ENCODE results near the gene PTPN21.

Gene PTPN21

DNA sequence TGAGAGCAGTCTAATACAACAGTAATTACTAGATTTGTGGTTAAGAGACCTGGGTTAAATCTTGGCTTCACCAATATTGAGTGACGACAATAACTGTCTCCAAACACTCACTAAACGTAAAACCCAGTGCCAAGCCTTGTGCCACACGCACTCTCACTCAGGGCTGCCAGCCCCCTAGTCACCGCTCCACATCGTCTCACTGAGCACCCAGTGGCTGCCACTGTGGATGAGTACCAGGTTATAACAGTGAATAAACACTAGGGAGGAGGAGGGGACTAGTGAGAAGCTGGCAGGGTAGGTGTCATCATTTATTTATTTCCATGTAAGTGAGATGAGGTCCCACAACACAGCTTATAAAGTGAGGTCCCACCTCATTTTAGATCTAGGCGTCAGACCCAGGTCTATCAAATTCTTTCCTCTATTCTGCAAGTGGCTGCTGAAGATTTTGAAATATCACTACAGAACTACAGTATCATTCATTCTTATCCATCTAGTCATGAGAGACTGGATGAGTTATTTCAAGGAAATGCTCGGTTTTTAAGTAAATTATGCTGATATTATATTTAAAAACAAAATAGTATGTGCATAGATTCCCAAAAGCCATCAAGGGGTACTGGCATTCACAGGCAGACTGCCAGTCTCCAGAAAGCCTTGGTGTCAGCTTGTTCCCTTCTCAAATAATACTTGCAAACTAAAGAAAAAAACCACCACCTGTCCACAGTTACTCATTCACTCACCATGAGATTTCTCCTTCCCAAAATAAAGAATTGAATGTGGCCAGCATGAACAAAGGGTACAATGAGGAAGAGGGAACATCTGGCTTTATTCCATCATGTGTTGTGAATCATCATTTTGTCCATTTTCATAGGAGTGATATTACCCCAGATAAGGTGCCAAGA lies 84.0 kb downstream of the PTPN21 start:
- TF ChIP-seq GLIS3 (CRISPR knock-in tag; IDR thresholded peaks at IDR 0.05) (no peak), CSDC2 (CRISPR knock-in tag; IDR thresholded peaks at IDR 0.05) (no peak), PPARA (CRISPR knock-in tag; IDR thresholded peaks at IDR 0.05; ENCODE audit: borderline replicate concordance) (no peak)
- TF ChIP-seq, protein P1, sequence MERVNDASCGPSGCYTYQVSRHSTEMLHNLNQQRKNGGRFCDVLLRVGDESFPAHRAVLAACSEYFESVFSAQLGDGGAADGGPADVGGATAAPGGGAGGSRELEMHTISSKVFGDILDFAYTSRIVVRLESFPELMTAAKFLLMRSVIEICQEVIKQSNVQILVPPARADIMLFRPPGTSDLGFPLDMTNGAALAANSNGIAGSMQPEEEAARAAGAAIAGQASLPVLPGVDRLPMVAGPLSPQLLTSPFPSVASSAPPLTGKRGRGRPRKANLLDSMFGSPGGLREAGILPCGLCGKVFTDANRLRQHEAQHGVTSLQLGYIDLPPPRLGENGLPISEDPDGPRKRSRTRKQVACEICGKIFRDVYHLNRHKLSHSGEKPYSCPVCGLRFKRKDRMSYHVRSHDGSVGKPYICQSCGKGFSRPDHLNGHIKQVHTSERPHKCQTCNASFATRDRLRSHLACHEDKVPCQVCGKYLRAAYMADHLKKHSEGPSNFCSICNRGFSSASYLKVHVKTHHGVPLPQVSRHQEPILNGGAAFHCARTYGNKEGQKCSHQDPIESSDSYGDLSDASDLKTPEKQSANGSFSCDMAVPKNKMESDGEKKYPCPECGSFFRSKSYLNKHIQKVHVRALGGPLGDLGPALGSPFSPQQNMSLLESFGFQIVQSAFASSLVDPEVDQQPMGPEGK (CRISPR knock-in tag; IDR thresholded peaks at IDR 0.05; ENCODE audit: borderline replicate concordance): no peak
- no peak for ATAC-seq

DNA sequence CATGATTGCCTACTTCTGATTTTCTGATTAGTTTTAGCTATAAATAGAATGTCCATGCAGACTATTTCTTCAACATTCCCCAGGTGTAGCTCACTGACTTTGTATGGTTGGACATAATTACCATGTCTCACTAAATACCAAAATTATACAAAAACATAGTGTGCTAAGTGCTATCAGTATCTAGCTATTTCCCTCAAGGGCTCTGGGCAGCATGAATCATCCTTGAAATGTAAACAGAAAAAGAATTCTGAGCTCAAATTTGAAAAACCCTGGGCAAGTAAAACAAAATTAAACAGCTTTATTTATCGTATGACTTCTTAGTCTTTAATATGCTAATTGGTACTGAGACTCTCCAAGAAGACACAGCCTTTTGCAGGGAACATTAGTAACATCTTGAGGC lies 86.4 kb downstream of the PTPN21 start:
- ATAC-seq: no peak
- TF ChIP-seq ZNF70 (CRISPR knock-in tag; IDR thresholded peaks at IDR 0.05): no peak
- no peak for TF ChIP-seq RARB (CRISPR knock-in tag; IDR thresholded peaks at IDR 0.05)
- TF ChIP-seq, protein P2, sequence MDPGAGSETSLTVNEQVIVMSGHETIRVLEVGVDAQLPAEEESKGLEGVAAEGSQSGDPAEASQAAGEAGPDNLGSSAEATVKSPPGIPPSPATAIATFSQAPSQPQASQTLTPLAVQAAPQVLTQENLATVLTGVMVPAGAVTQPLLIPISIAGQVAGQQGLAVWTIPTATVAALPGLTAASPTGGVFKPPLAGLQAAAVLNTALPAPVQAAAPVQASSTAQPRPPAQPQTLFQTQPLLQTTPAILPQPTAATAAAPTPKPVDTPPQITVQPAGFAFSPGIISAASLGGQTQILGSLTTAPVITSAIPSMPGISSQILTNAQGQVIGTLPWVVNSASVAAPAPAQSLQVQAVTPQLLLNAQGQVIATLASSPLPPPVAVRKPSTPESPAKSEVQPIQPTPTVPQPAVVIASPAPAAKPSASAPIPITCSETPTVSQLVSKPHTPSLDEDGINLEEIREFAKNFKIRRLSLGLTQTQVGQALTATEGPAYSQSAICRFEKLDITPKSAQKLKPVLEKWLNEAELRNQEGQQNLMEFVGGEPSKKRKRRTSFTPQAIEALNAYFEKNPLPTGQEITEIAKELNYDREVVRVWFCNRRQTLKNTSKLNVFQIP (CRISPR knock-in tag; IDR thresholded peaks at IDR 0.05; ENCODE audit: borderline replicate concordance, low read depth): no peak
- TF ChIP-seq, protein P3, sequence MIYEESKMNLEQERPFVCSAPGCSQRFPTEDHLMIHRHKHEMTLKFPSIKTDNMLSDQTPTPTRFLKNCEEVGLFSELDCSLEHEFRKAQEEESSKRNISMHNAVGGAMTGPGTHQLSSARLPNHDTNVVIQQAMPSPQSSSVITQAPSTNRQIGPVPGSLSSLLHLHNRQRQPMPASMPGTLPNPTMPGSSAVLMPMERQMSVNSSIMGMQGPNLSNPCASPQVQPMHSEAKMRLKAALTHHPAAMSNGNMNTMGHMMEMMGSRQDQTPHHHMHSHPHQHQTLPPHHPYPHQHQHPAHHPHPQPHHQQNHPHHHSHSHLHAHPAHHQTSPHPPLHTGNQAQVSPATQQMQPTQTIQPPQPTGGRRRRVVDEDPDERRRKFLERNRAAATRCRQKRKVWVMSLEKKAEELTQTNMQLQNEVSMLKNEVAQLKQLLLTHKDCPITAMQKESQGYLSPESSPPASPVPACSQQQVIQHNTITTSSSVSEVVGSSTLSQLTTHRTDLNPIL (CRISPR knock-in tag; IDR thresholded peaks at IDR 0.05; ENCODE audit: low read depth): no peak
- no peak for TF ChIP-seq SNAI2 (CRISPR knock-in tag; IDR thresholded peaks at IDR 0.05)

DNA sequence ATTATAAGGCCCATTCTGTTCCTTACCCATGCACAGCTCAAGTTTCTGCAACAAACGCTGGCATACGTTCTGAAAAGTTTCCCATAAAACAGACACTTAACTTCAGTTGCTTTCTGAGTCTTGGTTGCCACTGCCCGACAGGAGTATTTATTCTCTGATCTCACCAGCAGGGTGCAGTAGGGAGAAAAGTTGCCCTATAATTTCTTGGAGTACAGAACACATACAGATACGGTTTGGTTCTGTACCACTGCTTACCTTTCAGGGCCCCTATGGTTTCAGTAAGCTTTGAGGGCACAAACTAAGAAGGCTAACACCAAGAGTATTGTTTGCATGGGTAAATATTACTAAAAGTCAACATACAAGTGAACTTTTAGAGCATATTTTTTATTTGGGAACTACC lies 91.5 kb downstream of the PTPN21 start:
- TF ChIP-seq ESRRG (CRISPR knock-in tag; IDR thresholded peaks at IDR 0.05) (no peak), CSDC2 (CRISPR knock-in tag; IDR thresholded peaks at IDR 0.05) (no peak), ZFP30 (CRISPR knock-in tag; IDR thresholded peaks at IDR 0.05) (no peak), OSR1 (CRISPR knock-in tag; IDR thresholded peaks at IDR 0.05) (no peak), ZNF70 (CRISPR knock-in tag; IDR thresholded peaks at IDR 0.05) (no peak), BACH2 (CRISPR knock-in tag; IDR thresholded peaks at IDR 0.05; ENCODE audit: borderline replicate concordance) (no peak), ZNF8 (CRISPR knock-in tag; IDR thresholded peaks at IDR 0.05) (no peak), ZNF565 (CRISPR knock-in tag; conservative IDR thresholded peaks at IDR 0.05; ENCODE audit: low read depth) (no peak), TCF4 (CRISPR knock-in tag; IDR thresholded peaks at IDR 0.05; ENCODE audit: borderline replicate concordance) (no peak), GLIS3 (CRISPR knock-in tag; IDR thresholded peaks at IDR 0.05) (no peak), ARNTL (CRISPR knock-in tag; IDR thresholded peaks at IDR 0.05; ENCODE audit: borderline replicate concordance, low read depth) (no peak), ZFP3 (CRISPR knock-in tag; IDR thresholded peaks at IDR 0.05) (no peak), TOX (CRISPR knock-in tag; IDR thresholded peaks at IDR 0.05; ENCODE audit: borderline replicate concordance) (no peak), SNAI2 (CRISPR knock-in tag; IDR thresholded peaks at IDR 0.05) (no peak), ZC3H10 (CRISPR knock-in tag; IDR thresholded peaks at IDR 0.05) (no peak), PPARA (CRISPR knock-in tag; IDR thresholded peaks at IDR 0.05; ENCODE audit: borderline replicate concordance) (no peak)
- TF ChIP-seq, protein P2 (CRISPR knock-in tag; IDR thresholded peaks at IDR 0.05; ENCODE audit: borderline replicate concordance, low read depth): no peak
- TF ChIP-seq, protein P3 (CRISPR knock-in tag; IDR thresholded peaks at IDR 0.05; ENCODE audit: low read depth): no peak
- TF ChIP-seq, protein P4, sequence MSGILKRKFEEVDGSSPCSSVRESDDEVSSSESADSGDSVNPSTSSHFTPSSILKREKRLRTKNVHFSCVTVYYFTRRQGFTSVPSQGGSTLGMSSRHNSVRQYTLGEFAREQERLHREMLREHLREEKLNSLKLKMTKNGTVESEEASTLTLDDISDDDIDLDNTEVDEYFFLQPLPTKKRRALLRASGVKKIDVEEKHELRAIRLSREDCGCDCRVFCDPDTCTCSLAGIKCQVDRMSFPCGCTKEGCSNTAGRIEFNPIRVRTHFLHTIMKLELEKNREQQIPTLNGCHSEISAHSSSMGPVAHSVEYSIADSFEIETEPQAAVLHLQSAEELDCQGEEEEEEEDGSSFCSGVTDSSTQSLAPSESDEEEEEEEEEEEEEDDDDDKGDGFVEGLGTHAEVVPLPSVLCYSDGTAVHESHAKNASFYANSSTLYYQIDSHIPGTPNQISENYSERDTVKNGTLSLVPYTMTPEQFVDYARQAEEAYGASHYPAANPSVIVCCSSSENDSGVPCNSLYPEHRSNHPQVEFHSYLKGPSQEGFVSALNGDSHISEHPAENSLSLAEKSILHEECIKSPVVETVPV (CRISPR knock-in tag; IDR thresholded peaks at IDR 0.05): no peak
- TF ChIP-seq, protein P1 (CRISPR knock-in tag; IDR thresholded peaks at IDR 0.05; ENCODE audit: borderline replicate concordance): no peak
- ATAC-seq: peak; percentile 53; the same call in 1 of the 3 replicates

Measured in SK-N-SH treated with all-trans-retinoic acid at 6 μM for 48 hours (cell line).